DND-41 (cell line): ENCODE data around the gene IWS1.

Experiments used
- ATAC-seq: fragments of 200-7000 bp; cut with Tn5 transposase; 3 replicates; pipeline ENCODE4 v1.9.1; 2021; ENCODE audit warnings: low read depth; ENCODE audit not compliant: insufficient read depth
- DNase-seq: peaks from one replicate; pipeline ENCODE4 v3.0.0-alpha.2; 2020
- H2AFZ ChIP-seq: 2 replicates; pipeline ENCODE4 v1.6.0; 2012; ENCODE audit warnings: low read depth, low read length
- H3K27ac ChIP-seq: 2 replicates; pipeline ENCODE4 v1.5.1; 2012; ENCODE audit warnings: low read length, inconsistent platforms
- H3K27me3 ChIP-seq: fragments of 200-600 bp; sonication (generic); 2 replicates; pipeline ENCODE4 v1.6.0; 2012; ENCODE audit warnings: low read length, mild to moderate bottlenecking, inconsistent platforms; ENCODE audit not compliant: insufficient read depth, poor library complexity
- H3K36me3 ChIP-seq: 2 replicates; pipeline ENCODE4 v1.5.1; 2012; ENCODE audit warnings: low read length, inconsistent platforms; ENCODE audit not compliant: insufficient read depth
- H3K4me1 ChIP-seq: 2 replicates; pipeline ENCODE4 v1.5.1; 2012; ENCODE audit warnings: mild to moderate bottlenecking, low read length; ENCODE audit not compliant: insufficient read depth
- H3K4me2 ChIP-seq: 2 replicates; pipeline ENCODE4 v1.6.0; 2012; ENCODE audit warnings: mild to moderate bottlenecking, moderate library complexity, low read length, inconsistent platforms; ENCODE audit not compliant: insufficient read depth
- H3K4me3 ChIP-seq, 2 experiments: fragments of 200-600 bp in 1 of 2; shearing (Covaris generic) in 1 of 2; 2 replicates each; pipeline ENCODE4 v1.5.1; 2012 to 2016; ENCODE audit warnings: inconsistent platforms in 2 of 2, low read length in 2 of 2, mild to moderate bottlenecking in 2 of 2, low read depth in 1 of 2, moderate library complexity in 1 of 2
- H3K79me2 ChIP-seq: 2 replicates; pipeline ENCODE4 v1.6.0; 2012; ENCODE audit warnings: low read length, inconsistent platforms; ENCODE audit not compliant: insufficient read depth
- H3K9ac ChIP-seq: 2 replicates; pipeline ENCODE4 v1.6.0; 2012; ENCODE audit warnings: low read depth, mild to moderate bottlenecking, inconsistent platforms, low read length, moderate library complexity
- H3K9me3 ChIP-seq: 2 replicates; pipeline ENCODE4 v1.5.1; 2012; ENCODE audit warnings: low read length, moderate library complexity, mild to moderate bottlenecking, inconsistent platforms; ENCODE audit not compliant: insufficient read depth, severe bottlenecking
- H4K20me1 ChIP-seq: 2 replicates; pipeline ENCODE4 v1.6.0; 2012; ENCODE audit warnings: low read length; ENCODE audit not compliant: insufficient read depth
- CTCF ChIP-seq: IDR thresholded peaks from 2 replicates; pipeline ENCODE4 v1.5.1; 2012; ENCODE audit warnings: borderline replicate concordance, low read length, moderate library complexity, mild to moderate bottlenecking; ENCODE audit not compliant: poor library complexity, severe bottlenecking; ENCODE audit errors: extremely low read depth
- EZH2 ChIP-seq: IDR thresholded peaks from 3 replicates; pipeline ENCODE4 v1.6.1; 2012; ENCODE audit warnings: borderline replicate concordance, low read depth, mild to moderate bottlenecking, moderate library complexity, low read length, inconsistent platforms; ENCODE audit not compliant: severe bottlenecking

The IWS1 gene

GRCh38 chr2:127510073-127510472 is 16.2 kb downstream of the IWS1 start:
- no peak for DNase-seq
- Histone ChIP-seq H3K9ac (no peak overlapping the region), H4K20me1 (peaks cover 78% of the 10 kb centered on the region), H3K4me1 (peaks cover 10% of the 10 kb centered on the region), H3K27ac (no peak overlapping the region), H3K27me3 (no peaks in the 10 kb centered on the region), H3K79me2 (peaks cover 98% of the 10 kb centered on the region), H3K36me3 (peaks cover 77% of the 10 kb centered on the region), H3K9me3 (no peaks in the 10 kb centered on the region), H2AFZ (no peak overlapping the region), H3K4me2 (no peak overlapping the region), H3K4me3 (no peak overlapping the region)
- ATAC-seq, result no peak
- TF ChIP-seq EZH2, result no peak
- no peak for TF ChIP-seq CTCF

- Histone ChIP-seq H3K79me2 (peaks cover 96% of the 10 kb centered on the region), H2AFZ (no peak overlapping the region)
Observed at GRCh38 chr2:127508631-127509034, 17.7 kb downstream of the IWS1 start.

GRCh38 chr2:127508023-127508630 is 18.2 kb downstream of the IWS1 start:
- peaks cover 69% of the 10 kb centered on the region; the same call in 1 of the 2 replicates for H4K20me1 ChIP-seq
- no peak overlapping the region for H3K27ac ChIP-seq
- H3K9me3 ChIP-seq, result no peaks in the 10 kb centered on the region
- H3K27me3 ChIP-seq, result no peaks in the 10 kb centered on the region
- H3K9ac ChIP-seq, result no peak overlapping the region
- no peak for DNase-seq
- peaks cover 93% of the 10 kb centered on the region for H3K79me2 ChIP-seq
- peaks cover 79% of the 10 kb centered on the region for H3K36me3 ChIP-seq
- no peak overlapping the region for H3K4me3 ChIP-seq
- H2AFZ ChIP-seq, result no peak overlapping the region
- H3K4me2 ChIP-seq, result no peak overlapping the region
- H3K4me1 ChIP-seq, result peaks cover 7% of the 10 kb centered on the region
- no peak for TF ChIP-seq EZH2
- TF ChIP-seq CTCF, result no peak
- ATAC-seq, result no peak

More at GRCh38 chr2:127508631-127509034, 17.7 kb downstream of the IWS1 start:
- Histone ChIP-seq H3K4me1 (peaks cover 7% of the 10 kb centered on the region), H3K36me3 (peaks cover 80% of the 10 kb centered on the region), H3K27me3 (no peaks in the 10 kb centered on the region), H3K9ac (no peak overlapping the region), H3K27ac (no peak overlapping the region), H3K4me3 (no peak overlapping the region), H4K20me1 (peaks cover 66% of the 10 kb centered on the region; the same call in 1 of the 2 replicates), H3K9me3 (no peaks in the 10 kb centered on the region), H3K4me2 (no peak overlapping the region)
- no peak for ATAC-seq
- no peak for DNase-seq
- TF ChIP-seq EZH2, result no peak
- TF ChIP-seq CTCF, result no peak
